Measurements from ENCODE around the gene GALK2. TPM values are rescaled to one million over a fixed set of nuclear protein-coding genes. Genes with fewer than 3 reads are reported as not detected.

Gene GALK2
- 16.4 and 28.6 TPM in 2 replicates for total RNA-seq

- H3K36me3 ChIP-seq (ENCODE audit: control insufficient read depth, insufficient read depth, low read length): no peaks in the 10 kb centered on the region
- TF ChIP-seq CTCF (IDR thresholded peaks at IDR 0.05; ENCODE audit: insufficient read depth, low read length, poor library complexity, severe bottlenecking): no peak
- peak within 1 kb of the TSS; percentile 88 for H3K4me3 ChIP-seq (ENCODE audit: low read depth, low read length)
- DNase-seq (ENCODE audit: low read depth): peak; percentile 61
- H3K27me3 ChIP-seq (ENCODE audit: control insufficient read depth, insufficient read depth, low read length): no peaks in the 10 kb centered on the region
Observed at GRCh38 chr15:49169880-49170597, at the start of gene GALK2. Gene GALK2 (plus strand): TSS chr15:49170247. CDS start chr15:49170323, 76 bp downstream.

- no peaks in the 10 kb centered on the region for H3K27me3 ChIP-seq (ENCODE audit: control insufficient read depth, insufficient read depth, low read length)
- TF ChIP-seq CTCF (IDR thresholded peaks at IDR 0.05; ENCODE audit: insufficient read depth, low read length, poor library complexity, severe bottlenecking): no peak
- H3K4me3 ChIP-seq (ENCODE audit: low read depth, low read length): no peak overlapping the region
- H3K36me3 ChIP-seq (ENCODE audit: control insufficient read depth, insufficient read depth, low read length): no peaks in the 10 kb centered on the region
- no peak for DNase-seq (ENCODE audit: low read depth)
Observed at GRCh38 chr15:49120832-49121231, 49.2 kb upstream of the GALK2 start.

- TF ChIP-seq CTCF (IDR thresholded peaks at IDR 0.05; ENCODE audit: insufficient read depth, low read length, poor library complexity, severe bottlenecking): no peak
- Histone ChIP-seq H3K4me3 (ENCODE audit: low read depth, low read length) (no peak overlapping the region), H3K36me3 (ENCODE audit: control insufficient read depth, insufficient read depth, low read length) (no peaks in the 10 kb centered on the region), H3K27me3 (ENCODE audit: control insufficient read depth, insufficient read depth, low read length) (no peaks in the 10 kb centered on the region)
- no peak for DNase-seq (ENCODE audit: low read depth)
Observed at GRCh38 chr15:49121901-49122300, 48.1 kb upstream of the GALK2 start.

- Histone ChIP-seq H3K4me3 (ENCODE audit: low read depth, low read length) (no peak overlapping the region), H3K27me3 (ENCODE audit: control insufficient read depth, insufficient read depth, low read length) (no peaks in the 10 kb centered on the region), H3K36me3 (ENCODE audit: control insufficient read depth, insufficient read depth, low read length) (no peaks in the 10 kb centered on the region)
- DNase-seq (ENCODE audit: low read depth): no peak
- no peak for TF ChIP-seq CTCF (IDR thresholded peaks at IDR 0.05; ENCODE audit: insufficient read depth, low read length, poor library complexity, severe bottlenecking)
Observed at GRCh38 chr15:49122541-49123062, 47.4 kb upstream of the GALK2 start.

- Histone ChIP-seq H3K36me3 (ENCODE audit: control insufficient read depth, insufficient read depth, low read length) (no peaks in the 10 kb centered on the region), H3K27me3 (ENCODE audit: control insufficient read depth, insufficient read depth, low read length) (no peaks in the 10 kb centered on the region), H3K4me3 (ENCODE audit: low read depth, low read length) (no peak overlapping the region)
- no peak for TF ChIP-seq CTCF (IDR thresholded peaks at IDR 0.05; ENCODE audit: insufficient read depth, low read length, poor library complexity, severe bottlenecking)
- DNase-seq (ENCODE audit: low read depth): no peak
Observed at GRCh38 chr15:49124371-49124770, 45.7 kb upstream of the GALK2 start.

- H3K36me3 ChIP-seq (ENCODE audit: control insufficient read depth, insufficient read depth, low read length): no peaks in the 10 kb centered on the region
- H3K4me3 ChIP-seq (ENCODE audit: low read depth, low read length): no peak overlapping the region
- H3K27me3 ChIP-seq (ENCODE audit: control insufficient read depth, insufficient read depth, low read length): no peaks in the 10 kb centered on the region
- no peak for TF ChIP-seq CTCF (IDR thresholded peaks at IDR 0.05; ENCODE audit: insufficient read depth, low read length, poor library complexity, severe bottlenecking)
- no peak for DNase-seq (ENCODE audit: low read depth)
Observed at GRCh38 chr15:49131403-49131802, 38.6 kb upstream of the GALK2 start.
